T-helper 2 cell treated with Interferon-gamma antibody and Interleukin-4, amounts not matched to agents 5 μg/mL and 100 μg/mL, for 36 hours (primary cell): ENCODE results near the gene SORCS3.

ENCODE experiments used
- DNase-seq: peaks from one replicate; pipeline ENCODE4 v3.0.0; 2021; ENCODE audit warnings: low spot score
- H3K27ac Mint-ChIP-seq: one replicate; pipeline ENCODE4 v1.8.0; 2021; ENCODE audit warnings: mild to moderate bottlenecking, mixed read lengths
- H3K27me3 Mint-ChIP-seq: one replicate; pipeline ENCODE4 v1.8.0; 2021; ENCODE audit warnings: low read depth, mixed read lengths
- H3K36me3 Mint-ChIP-seq: one replicate; pipeline ENCODE4 v1.8.0; 2021; ENCODE audit warnings: low read depth, mixed read lengths
- H3K4me1 Mint-ChIP-seq: one replicate; pipeline ENCODE4 v1.8.0; 2021; ENCODE audit warnings: low read depth, mixed read lengths
- H3K4me3 Mint-ChIP-seq: one replicate; pipeline ENCODE4 v1.8.0; 2022; ENCODE audit warnings: mild to moderate bottlenecking, moderate library complexity, mixed read lengths
- H3K9me3 Mint-ChIP-seq: one replicate; pipeline ENCODE4 v1.8.0; 2021; ENCODE audit warnings: mixed read lengths

SORCS3 gene

DNA sequence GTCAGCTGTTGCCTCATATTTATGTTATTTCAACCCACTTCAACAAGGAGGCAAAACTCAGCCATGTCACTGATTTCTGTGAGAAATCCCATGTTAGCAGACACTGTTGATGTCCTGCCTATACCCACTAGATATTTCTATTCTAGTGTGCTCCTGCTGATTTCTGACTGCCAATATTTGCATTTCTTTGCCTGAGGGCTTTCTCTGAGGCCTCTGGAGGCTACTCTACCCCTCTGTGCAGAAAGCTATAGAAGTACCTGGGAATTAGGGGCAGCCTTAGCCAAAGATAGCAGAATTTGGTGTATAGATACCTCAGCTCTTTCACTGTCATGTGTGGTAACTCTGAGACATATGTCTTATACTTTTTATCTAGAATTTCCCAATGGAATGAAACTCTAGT, 348.8 kb downstream of the SORCS3 start:
- H3K9me3 Mint-ChIP-seq: no peaks in the 10 kb centered on the region
- DNase-seq: no peak
- no peaks in the 10 kb centered on the region for H3K4me1 Mint-ChIP-seq

DNA sequence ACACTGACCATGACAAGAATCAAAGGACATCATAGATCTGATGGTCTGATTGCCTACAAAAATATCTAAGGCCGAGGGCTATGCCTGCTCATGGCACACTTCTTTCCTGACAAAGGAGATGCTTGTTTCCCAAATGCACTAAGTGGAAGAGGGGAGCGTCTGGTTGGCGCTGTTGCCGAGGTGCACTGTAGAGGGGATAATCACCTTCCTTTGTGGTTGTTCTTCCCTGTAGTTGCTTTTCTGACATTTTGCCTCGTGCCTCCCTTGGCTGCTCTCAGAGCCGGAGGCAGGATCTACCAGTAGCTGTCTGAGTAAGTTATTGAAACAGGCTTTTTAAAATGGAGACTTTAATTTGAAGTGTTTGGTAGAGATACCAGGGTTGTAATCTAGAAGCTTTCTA, 352.0 kb downstream of the SORCS3 start:
- DNase-seq: no peak
- Mint-ChIP-seq H3K4me1 (no peaks in the 10 kb centered on the region), H3K27me3 (no peaks in the 10 kb centered on the region), H3K4me3 (no peak overlapping the region), H3K9me3 (no peaks in the 10 kb centered on the region), H3K27ac (no peak overlapping the region), H3K36me3 (no peaks in the 10 kb centered on the region)

More for the DNA sequence above, 348.8 kb downstream of the SORCS3 start:
- no peaks in the 10 kb centered on the region for H3K36me3 Mint-ChIP-seq
- H3K27ac Mint-ChIP-seq: no peak overlapping the region
- no peaks in the 10 kb centered on the region for H3K27me3 Mint-ChIP-seq
- H3K4me3 Mint-ChIP-seq: no peak overlapping the region

DNA sequence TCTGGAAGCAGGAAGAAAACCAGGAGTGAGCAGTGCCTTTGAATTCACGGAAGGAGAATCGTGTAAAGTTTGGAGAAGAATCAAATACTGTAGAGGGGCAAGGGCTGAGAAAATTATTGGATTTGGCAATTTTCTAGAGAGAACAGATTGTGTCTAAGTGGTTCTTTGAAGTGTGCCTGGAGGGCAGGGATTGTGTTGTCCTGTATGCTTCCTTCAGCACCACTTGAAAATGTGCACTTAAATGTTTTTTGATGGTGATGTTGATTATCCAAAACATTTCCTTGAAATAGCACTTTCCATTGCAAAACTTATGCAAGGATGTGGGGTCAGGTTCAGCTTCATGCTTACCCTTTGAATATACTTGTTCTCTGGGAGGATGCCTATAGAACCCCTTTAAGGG, 360.2 kb downstream of the SORCS3 start:
- no peaks in the 10 kb centered on the region for H3K27me3 Mint-ChIP-seq
- DNase-seq: no peak
- no peak overlapping the region for H3K27ac Mint-ChIP-seq
- no peaks in the 10 kb centered on the region for H3K4me1 Mint-ChIP-seq
- no peaks in the 10 kb centered on the region for H3K9me3 Mint-ChIP-seq
- H3K4me3 Mint-ChIP-seq: no peak overlapping the region
- H3K36me3 Mint-ChIP-seq: no peaks in the 10 kb centered on the region

DNA sequence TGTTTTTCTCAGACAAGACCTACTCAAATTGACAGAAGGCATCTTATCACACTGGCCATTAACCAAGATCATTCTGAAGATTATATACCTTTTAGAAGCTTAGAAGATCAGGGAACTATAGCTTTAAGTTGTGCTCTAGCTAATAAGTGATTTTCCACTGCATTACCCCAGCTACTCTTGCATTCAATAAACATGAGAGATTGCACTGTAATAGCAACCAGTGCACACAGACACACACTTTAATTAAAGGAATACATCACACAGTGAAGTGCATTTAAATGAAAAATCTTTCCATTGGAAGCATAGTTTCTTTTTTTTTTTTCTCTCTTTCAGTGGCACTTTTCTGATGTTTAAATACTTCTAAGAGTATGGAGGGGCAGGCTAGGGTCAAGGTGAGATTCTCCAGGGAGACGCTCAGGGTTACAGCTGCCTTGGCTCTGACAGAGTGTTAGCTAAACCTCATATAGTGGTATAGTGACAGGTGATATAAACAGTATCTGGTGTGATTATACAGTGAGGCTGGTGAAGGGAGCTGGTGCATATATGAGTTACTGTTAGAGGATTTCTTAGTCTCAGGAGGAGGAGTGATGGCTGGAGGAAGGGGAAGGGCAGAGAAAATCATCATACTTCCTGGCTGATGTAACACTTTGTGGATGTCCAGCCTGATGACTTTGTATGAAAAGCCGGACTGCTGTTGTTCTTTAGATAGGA, 369.5 kb downstream of the SORCS3 start:
- Mint-ChIP-seq H3K36me3 (no peaks in the 10 kb centered on the region), H3K4me3 (no peak overlapping the region)

GRCh38 chr10:105017116-105017515, 376.0 kb downstream of the SORCS3 start:
- DNase-seq: peak; percentile 7
- H3K4me3 Mint-ChIP-seq: no peak overlapping the region
- H3K27ac Mint-ChIP-seq: no peak overlapping the region
- no peaks in the 10 kb centered on the region for H3K9me3 Mint-ChIP-seq
- no peaks in the 10 kb centered on the region for H3K27me3 Mint-ChIP-seq
- H3K4me1 Mint-ChIP-seq: peaks cover 2% of the 10 kb centered on the region
- H3K36me3 Mint-ChIP-seq: no peaks in the 10 kb centered on the region

More for the DNA sequence above, 369.5 kb downstream of the SORCS3 start:
- Mint-ChIP-seq H3K27ac (no peak overlapping the region), H3K4me1 (no peaks in the 10 kb centered on the region), H3K9me3 (no peaks in the 10 kb centered on the region), H3K27me3 (no peaks in the 10 kb centered on the region)
- no peak for DNase-seq

DNA sequence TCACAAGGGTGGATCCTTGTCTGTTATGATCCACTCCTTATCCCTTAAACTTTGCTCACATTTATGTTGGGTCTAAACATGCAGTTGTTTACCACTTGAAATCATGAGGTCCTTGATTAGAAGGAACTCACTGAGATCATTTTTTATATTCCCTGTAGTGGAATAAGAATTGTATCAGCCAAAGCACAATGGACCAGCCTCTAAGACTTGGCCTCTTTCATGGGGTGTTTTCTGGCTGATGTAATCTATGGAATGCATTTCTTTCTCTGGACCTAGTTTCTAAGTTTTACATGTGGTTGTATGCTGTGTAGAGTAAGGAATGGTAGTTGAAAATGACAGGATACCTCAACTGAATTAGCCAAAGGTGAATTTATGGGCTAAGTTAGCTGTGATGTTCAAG, 376.6 kb downstream of the SORCS3 start:
- peaks cover 2% of the 10 kb centered on the region for H3K4me1 Mint-ChIP-seq
- no peaks in the 10 kb centered on the region for H3K36me3 Mint-ChIP-seq
- H3K27me3 Mint-ChIP-seq: no peaks in the 10 kb centered on the region
- H3K9me3 Mint-ChIP-seq: no peaks in the 10 kb centered on the region
- DNase-seq: no peak
- no peak overlapping the region for H3K4me3 Mint-ChIP-seq
- no peak overlapping the region for H3K27ac Mint-ChIP-seq

GRCh38 chr10:105023211-105024111, 382.4 kb downstream of the SORCS3 start:
- no peak for DNase-seq
- Mint-ChIP-seq H3K27ac (no peak overlapping the region), H3K4me3 (no peak overlapping the region), H3K27me3 (no peaks in the 10 kb centered on the region), H3K4me1 (no peaks in the 10 kb centered on the region), H3K9me3 (no peaks in the 10 kb centered on the region), H3K36me3 (no peaks in the 10 kb centered on the region)

DNA sequence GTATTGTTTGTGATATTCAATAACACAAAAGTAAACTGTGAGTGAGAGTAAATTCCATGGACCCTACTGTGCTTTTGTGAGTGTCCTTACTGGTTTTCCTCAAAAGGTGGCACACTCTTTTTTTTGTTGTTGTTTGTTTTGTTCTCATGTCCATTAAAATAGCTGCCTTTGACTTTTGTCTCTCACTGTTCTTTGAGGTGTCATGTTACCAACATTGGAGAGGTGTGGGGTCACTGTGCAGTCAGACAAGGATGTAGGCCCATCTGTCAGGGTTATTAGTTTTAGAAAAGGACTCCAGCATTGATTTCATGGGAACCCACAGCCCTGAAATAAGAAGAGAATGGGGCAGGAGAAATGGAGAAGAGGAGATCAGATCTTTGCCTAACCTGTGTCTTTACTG, 383.1 kb downstream of the SORCS3 start:
- no peaks in the 10 kb centered on the region for H3K27me3 Mint-ChIP-seq
- no peaks in the 10 kb centered on the region for H3K4me1 Mint-ChIP-seq
- no peak overlapping the region for H3K4me3 Mint-ChIP-seq

DNA sequence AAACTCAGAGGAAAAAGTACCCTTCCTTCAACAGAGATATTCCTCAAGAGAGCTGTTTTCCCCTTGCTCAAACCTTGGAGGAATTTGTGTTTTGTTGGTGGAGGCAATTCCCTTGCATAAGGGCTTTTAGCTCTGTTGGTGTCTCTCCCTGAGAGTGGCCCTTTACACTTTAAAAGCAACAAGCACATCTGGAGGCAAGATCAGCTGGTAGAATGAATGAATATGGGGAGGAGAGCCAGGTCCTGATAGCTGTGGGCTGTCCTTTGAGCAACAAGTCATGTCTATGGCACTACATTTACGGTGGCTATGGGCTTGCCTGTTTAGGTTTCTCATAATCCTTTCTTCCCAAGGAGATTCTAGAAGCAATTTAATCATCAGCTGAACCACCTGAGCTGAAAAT, 384.0 kb downstream of the SORCS3 start:
- no peaks in the 10 kb centered on the region for H3K4me1 Mint-ChIP-seq
- H3K27me3 Mint-ChIP-seq: no peaks in the 10 kb centered on the region
- H3K9me3 Mint-ChIP-seq: no peaks in the 10 kb centered on the region
- no peaks in the 10 kb centered on the region for H3K36me3 Mint-ChIP-seq
- no peak for DNase-seq
- H3K27ac Mint-ChIP-seq: no peak overlapping the region
- H3K4me3 Mint-ChIP-seq: no peak overlapping the region

More for the DNA sequence above, 383.1 kb downstream of the SORCS3 start:
- Mint-ChIP-seq H3K36me3 (no peaks in the 10 kb centered on the region), H3K27ac (no peak overlapping the region), H3K9me3 (no peaks in the 10 kb centered on the region)
- no peak for DNase-seq

DNA sequence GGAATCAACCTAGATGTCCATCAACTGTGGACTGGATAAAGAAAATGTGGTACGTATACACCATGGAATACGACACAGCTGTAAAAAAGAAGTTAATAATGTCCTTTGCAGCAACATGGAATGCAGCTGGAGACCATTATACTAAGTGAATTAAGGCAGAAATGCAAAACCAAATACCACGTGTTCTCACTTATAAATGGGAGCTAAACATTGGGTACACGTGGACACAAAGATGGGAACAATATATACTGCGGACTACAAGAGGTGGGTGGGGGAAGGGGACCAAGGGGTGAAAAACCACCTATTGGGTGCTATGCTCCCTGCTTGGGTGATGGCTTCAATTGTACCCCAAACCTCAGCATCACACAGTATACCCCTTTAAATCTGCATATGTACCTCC, 385.5 kb downstream of the SORCS3 start:
- Mint-ChIP-seq H3K27me3 (no peaks in the 10 kb centered on the region), H3K4me1 (no peaks in the 10 kb centered on the region), H3K9me3 (no peaks in the 10 kb centered on the region), H3K36me3 (no peaks in the 10 kb centered on the region), H3K27ac (no peak overlapping the region), H3K4me3 (no peak overlapping the region)
- DNase-seq: no peak

- no peak overlapping the region for H3K4me3 Mint-ChIP-seq
- H3K27me3 Mint-ChIP-seq: no peaks in the 10 kb centered on the region
- H3K27ac Mint-ChIP-seq: no peak overlapping the region
- no peaks in the 10 kb centered on the region for H3K4me1 Mint-ChIP-seq
- no peaks in the 10 kb centered on the region for H3K9me3 Mint-ChIP-seq
- H3K36me3 Mint-ChIP-seq: no peaks in the 10 kb centered on the region
- DNase-seq: no peak
These were observed 388.2 kb downstream of the SORCS3 start for GRCh38 chr10:105029286-105029685.

- Mint-ChIP-seq H3K36me3 (no peaks in the 10 kb centered on the region), H3K9me3 (no peaks in the 10 kb centered on the region), H3K27me3 (no peaks in the 10 kb centered on the region), H3K27ac (no peak overlapping the region), H3K4me1 (no peaks in the 10 kb centered on the region), H3K4me3 (no peak overlapping the region)
- no peak for DNase-seq
These were observed 395.9 kb downstream of the SORCS3 start for GRCh38 chr10:105037022-105037421.

- no peak overlapping the region for H3K4me3 Mint-ChIP-seq
These were observed 400.9 kb downstream of the SORCS3 start for GRCh38 chr10:105041956-105042355.

GRCh38 chr10:105042906-105043552, 401.9 kb downstream of the SORCS3 start:
- H3K4me1 Mint-ChIP-seq: no peaks in the 10 kb centered on the region
- no peaks in the 10 kb centered on the region for H3K36me3 Mint-ChIP-seq
- H3K27me3 Mint-ChIP-seq: no peaks in the 10 kb centered on the region
- DNase-seq: no peak
- no peak overlapping the region for H3K4me3 Mint-ChIP-seq
- H3K27ac Mint-ChIP-seq: no peak overlapping the region
- H3K9me3 Mint-ChIP-seq: no peaks in the 10 kb centered on the region

More at GRCh38 chr10:105041956-105042355, 400.9 kb downstream of the SORCS3 start:
- no peaks in the 10 kb centered on the region for H3K4me1 Mint-ChIP-seq
- H3K9me3 Mint-ChIP-seq: no peaks in the 10 kb centered on the region
- no peak overlapping the region for H3K27ac Mint-ChIP-seq
- no peak for DNase-seq
- no peaks in the 10 kb centered on the region for H3K27me3 Mint-ChIP-seq
- H3K36me3 Mint-ChIP-seq: no peaks in the 10 kb centered on the region
